HepG2 (cell line): Measurements from ENCODE around the gene WFDC9. TPM values are rescaled to one million over a fixed set of nuclear protein-coding genes. Genes with fewer than 3 reads are reported as not detected.

Experiments used
- ATAC-seq: fragments of 200-7000 bp; cut with Tn5 transposase; 3 replicates; pipeline ENCODE4 v1.9.1; 2020; ENCODE audit warnings: mild to moderate bottlenecking, moderate library complexity
- BruUV-seq: library from RNA; stranded (reverse); fragments of 400-500 nt; replicated peaks from 2 replicates; lab custom pipeline; 2021; lab: Mats Ljungman, UMichigan
- CTCF ChIA-PET: fragments of 300-600 bp; formaldehyde crosslinking; extraction: SDS; loops from one replicate; lab custom pipeline; 2021; ENCODE audit warnings: low total read pairs, inconsistent platforms, low intra/inter-chr PET ratio; lab: Yijun Ruan, JAX
- POLR2A ChIA-PET: fragments of 350-600 bp; sonication (Branson Sonifier 250); formaldehyde crosslinking; loops from one replicate; lab custom pipeline; 2020; ENCODE audit warnings: antibody characterized with exemption, inconsistent platforms; lab: Yijun Ruan, JAX
- DNase-seq: peaks from one replicate; pipeline ENCODE4 v3.0.0-alpha.2; 2015; ENCODE audit warnings: low spot score
- FAIRE-seq: peaks from 3 replicates; lab custom pipeline; 2011; peaks lifted over from hg19 to GRCh38; lab: Jason Lieb, UNC
- H2AFZ ChIP-seq: one replicate; pipeline ENCODE4 v1.6.1; 2011; ENCODE audit warnings: low read length, inconsistent platforms
- H3K27ac ChIP-seq: fragments of 300-600 bp; 3 replicates; pipeline ENCODE4 v1.8.0; 2011; ENCODE audit warnings: mixed run types, mild to moderate bottlenecking, mixed read lengths, low read length, inconsistent platforms; ENCODE audit not compliant: insufficient read depth; ENCODE audit errors: extremely low read length
- H3K27me3 ChIP-seq, 2 experiments: fragments of 200-600 bp in 1 of 2; 2 replicates in 1 of 2; 3 replicates in 1 of 2; pipeline versions ENCODE4 v1.6.0 to v1.8.0; 2011; ENCODE audit warnings: low read length in 2 of 2, mild to moderate bottlenecking in 2 of 2, moderate library complexity in 2 of 2, inconsistent platforms in 1 of 2; ENCODE audit not compliant: insufficient read depth in 2 of 2, control insufficient read depth in 1 of 2
- H3K36me3 ChIP-seq, 2 experiments: fragments of 200-600 bp in 1 of 2; replicated peaks in 1 of 2; 2 replicates in 1 of 2; 3 replicates in 1 of 2; pipeline versions ENCODE4 v1.5.1 to v1.8.0; 2011; ENCODE audit warnings: low read length in 2 of 2, inconsistent platforms in 1 of 2; ENCODE audit not compliant: insufficient read depth in 2 of 2, control insufficient read depth in 1 of 2
- H3K4me1 ChIP-seq: 2 replicates; pipeline ENCODE4 v1.5.1; 2012; ENCODE audit warnings: low read length, inconsistent platforms; ENCODE audit not compliant: insufficient read depth
- H3K4me2 ChIP-seq: 2 replicates; pipeline ENCODE4 v1.6.0; 2011; ENCODE audit warnings: low read depth, low read length, inconsistent platforms
- H3K4me3 ChIP-seq, 3 experiments: fragments of 200-600 bp in 1 of 3; sonication (generic), shearing (Covaris generic) in 1 of 3; replicated peaks in 1 of 3; 2 replicates each; pipeline ENCODE4 v1.5.1; 2011 to 2016; ENCODE audit warnings: low read length in 3 of 3, inconsistent platforms in 2 of 3, low read depth in 2 of 3, mild to moderate bottlenecking in 2 of 3, control low read depth in 1 of 3, mixed read lengths in 1 of 3; ENCODE audit not compliant: insufficient read depth in 1 of 3
- H3K79me2 ChIP-seq: one replicate; pipeline ENCODE4 v1.6.1; 2011; ENCODE audit warnings: low read length, inconsistent platforms; ENCODE audit not compliant: insufficient read depth
- H3K9ac ChIP-seq: 2 replicates; pipeline ENCODE4 v1.6.0; 2011; ENCODE audit warnings: mild to moderate bottlenecking, low read depth, low read length, inconsistent platforms; ENCODE audit not compliant: insufficient read depth
- H3K9me3 ChIP-seq: 2 replicates; pipeline ENCODE4 v1.5.1; 2012; ENCODE audit warnings: mild to moderate bottlenecking, low read length
- H4K20me1 ChIP-seq: 2 replicates; pipeline ENCODE4 v1.6.0; 2011; ENCODE audit warnings: inconsistent platforms, mild to moderate bottlenecking, low read length, moderate library complexity; ENCODE audit not compliant: insufficient read depth
- CCAR2 ChIP-seq: fragments of 200-400 bp; formaldehyde crosslinking; optimal IDR thresholded peaks from 2 replicates; pipeline ENCODE3; 2018; ENCODE audit warnings: low read depth, mild to moderate bottlenecking, low read length, moderate library complexity
- PHF21A ChIP-seq: sonication (generic); formaldehyde crosslinking; IDR thresholded peaks from 2 replicates; pipeline ENCODE4 v1.5.0; 2020; ENCODE audit warnings: mild to moderate bottlenecking, missing genetic modification reagents
- ZNF354B ChIP-seq: sonication (generic); formaldehyde crosslinking; IDR thresholded peaks from 2 replicates; pipeline ENCODE4 v1.8.0; 2022; ENCODE audit warnings: mild to moderate bottlenecking, missing genetic modification reagents
- ZNF678 ChIP-seq: sonication (generic); formaldehyde crosslinking; IDR thresholded peaks from 2 replicates; pipeline ENCODE4 v1.4.0; 2020; ENCODE audit warnings: mild to moderate bottlenecking, missing genetic modification reagents
- ZSCAN21 ChIP-seq: sonication (generic); formaldehyde crosslinking; IDR thresholded peaks from 2 replicates; pipeline ENCODE4 v1.8.0; 2022; ENCODE audit warnings: mild to moderate bottlenecking, missing genetic modification reagents, moderate library complexity, borderline replicate concordance
- ZZZ3 ChIP-seq: sonication (generic); formaldehyde crosslinking; IDR thresholded peaks from 2 replicates; pipeline ENCODE4 v1.4.0; 2020; ENCODE audit warnings: missing genetic modification reagents, mild to moderate bottlenecking, borderline replicate concordance
- WGBS: methylation state at CpG from one replicate; pipeline ENCODE4 v1.1.6; 2017; ENCODE audit warnings: low lambda C conversion rate; 5-methylcytosine and 5-hydroxymethylcytosine counted together
- in situ Hi-C: cut with HindIII; loops from 2 replicates; pipeline ENCODE4 v1.10.0; 2017; ENCODE audit warnings: low pct_unique_long_range_greater_than_20kb; ENCODE audit not compliant: extremely low pct_ligation_motif_present
- intact Hi-C: fragments of 100-400 bp; cut with micrococcal nuclease; formaldehyde crosslinking; loops from one replicate; pipeline ENCODE4 v1.10.0; 2022; ENCODE audit not compliant: unreplicated experiment
- polyA plus RNA-seq, 8 experiments: library from polyadenylated mRNA; depleted of rRNA in 3 of 8; stranded (reverse) in 7 of 8; unstranded in 1 of 8; fragments of >200 nt; fragmentation: Illumina TruSeq in 4 of 8; extraction: Trizol in 4 of 8; gene quantifications; 2 replicates each; pipeline versions ENCODE4 v1.2.1 to v1.2.3, GENCODE V29; 2011 to 2016; ENCODE audit warnings: low read depth in 4 of 8, missing spikeins in 1 of 8, mixed read lengths in 1 of 8; ENCODE audit not compliant: insufficient read depth in 1 of 8
- total RNA-seq, 5 experiments: library from RNA; depleted of rRNA; stranded (reverse); fragments of >200 nt; fragmentation: Illumina TruSeq; extraction: Trizol; gene quantifications; 2 replicates each; pipeline ENCODE4 v1.2.3, GENCODE V29; 2016; ENCODE audit warnings: low read depth in 1 of 5
- TF ChIP-seq, protein P1 (sequence below): sonication (generic); formaldehyde crosslinking; conservative IDR thresholded peaks from 2 replicates; pipeline ENCODE4 v1.8.1; 2023; ENCODE audit warnings: missing genetic modification reagents

WFDC9 gene
- total and polyA plus RNA-seq, 2 of the 13 experiments (the other 11 are each of a cell fraction or from before 2014, with no cell fraction given): not detected

DNA sequence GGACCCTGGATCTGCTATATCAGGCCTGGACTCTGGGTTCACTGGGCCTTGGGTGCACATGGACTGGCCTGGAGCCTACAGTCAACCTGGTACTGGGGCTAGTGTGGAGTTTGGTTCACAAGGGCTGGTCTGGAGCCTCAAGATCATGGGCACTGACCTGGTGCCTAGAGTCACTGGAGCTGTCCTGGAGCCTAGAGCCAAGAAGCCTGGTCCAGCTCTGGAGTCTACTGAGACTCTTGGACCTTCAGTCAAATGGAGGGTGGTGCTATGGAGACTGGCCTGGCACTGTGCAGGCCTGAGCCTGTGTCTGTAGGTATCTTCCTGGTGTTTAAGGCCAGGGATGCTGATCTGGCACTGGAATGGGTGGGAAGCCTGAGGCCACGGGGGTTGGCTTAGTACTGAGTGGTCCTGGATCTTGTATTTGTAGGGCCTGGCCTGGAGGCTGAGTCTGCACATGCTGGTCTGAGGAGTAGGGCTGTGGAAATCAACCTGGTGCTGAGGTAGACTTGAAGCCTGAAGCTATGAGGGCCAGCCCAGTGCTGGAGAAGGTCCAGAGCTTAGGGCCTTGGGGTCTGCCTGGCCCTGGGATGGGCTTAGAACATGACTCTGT, 16.5 kb upstream of the WFDC9 start:
- Histone ChIP-seq H3K9me3 (no peaks in the 10 kb centered on the region), H4K20me1 (no peaks in the 10 kb centered on the region), H3K4me1 (peaks cover 9% of the 10 kb centered on the region), H3K79me2 (no peaks in the 10 kb centered on the region), H3K27ac (no peak overlapping the region), H2AFZ (no peak overlapping the region), H3K36me3 (no peaks in the 10 kb centered on the region), H3K4me2 (no peak overlapping the region), H3K4me3 (no peak overlapping the region), H3K9ac (no peak overlapping the region), H3K27me3 (peaks cover 0 to 4% of the 10 kb centered on the region in 2 experiments; a peak in 1 of 5 replicates)
- intact Hi-C loops (no loop called here), in situ Hi-C loops (no loop called here)
- TF ChIP-seq CCAR2 (no peak), ZNF354B (no peak), ZZZ3 (CRISPR knock-in tag) (no peak), PHF21A (CRISPR knock-in tag) (no peak), ZNF678 (CRISPR knock-in tag) (no peak), ZSCAN21 (CRISPR knock-in tag) (no peak)
- TF ChIP-seq, protein P1, sequence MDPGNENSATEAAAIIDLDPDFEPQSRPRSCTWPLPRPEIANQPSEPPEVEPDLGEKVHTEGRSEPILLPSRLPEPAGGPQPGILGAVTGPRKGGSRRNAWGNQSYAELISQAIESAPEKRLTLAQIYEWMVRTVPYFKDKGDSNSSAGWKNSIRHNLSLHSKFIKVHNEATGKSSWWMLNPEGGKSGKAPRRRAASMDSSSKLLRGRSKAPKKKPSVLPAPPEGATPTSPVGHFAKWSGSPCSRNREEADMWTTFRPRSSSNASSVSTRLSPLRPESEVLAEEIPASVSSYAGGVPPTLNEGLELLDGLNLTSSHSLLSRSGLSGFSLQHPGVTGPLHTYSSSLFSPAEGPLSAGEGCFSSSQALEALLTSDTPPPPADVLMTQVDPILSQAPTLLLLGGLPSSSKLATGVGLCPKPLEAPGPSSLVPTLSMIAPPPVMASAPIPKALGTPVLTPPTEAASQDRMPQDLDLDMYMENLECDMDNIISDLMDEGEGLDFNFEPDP (CRISPR knock-in tag): 0 out of 2 replicates have a peak, but pooled peaks have one; percentile 65
- ATAC-seq: peak; percentile 51
- WGBS: 0% methylated on average over 1 of the region's 1 CpG
- ChIA-PET CTCF (no interaction called here), POLR2A (no interaction called here)
- no peak for FAIRE-seq
- DNase-seq: no peak
- no TSS peak for BruUV-seq
